ENCODE measurements around the gene TEX19. TPM values are rescaled to one million over a fixed set of nuclear protein-coding genes. Genes with fewer than 3 reads are reported as not detected.

Gene TEX19
- total and polyA plus RNA-seq, 2 of the 8 experiments (the other 6 are each of a cell fraction or from before 2014, with no cell fraction given) = 0.54 to 0.80 TPM

- H3K23ac ChIP-seq (ENCODE audit: insufficient read length) = no peak overlapping the region
- no peak overlapping the region for H2BK120ac ChIP-seq (replicated peaks; ENCODE audit: low read depth, low read length)
- H3K27me3 ChIP-seq (replicated peaks in 1 of 4; ENCODE audit: control insufficient read depth in 3 of 4, extremely low read depth in 1 of 4, insufficient read depth in 3 of 4, low read length in 3 of 4) = no peaks in the 10 kb centered on the region
- CTCF ChIA-PET (ENCODE audit: partially characterized antibody) = interaction anchor here (0.8 kb wide), 1 partner anchor 171 kb away, joined by 3 read pairs; no protein-coding TSS in a partner anchor
- no peak overlapping the region for H2AK5ac ChIP-seq (ENCODE audit: low read depth, low read length)
- POLR2A ChIA-PET (ENCODE audit: partially characterized antibody) = no interaction called here
- H4K8ac ChIP-seq (ENCODE audit: extremely low read depth, insufficient read depth, low read length) = no peak overlapping the region
- H3K4me3 ChIP-seq (ENCODE audit: extremely low read depth in 1 of 4, insufficient read depth in 2 of 4, low read depth in 3 of 4, low read length in 4 of 4) = no peak overlapping the region
- WGBS, 2 experiments (ENCODE audit: extremely low coverage in 1 of 2, insufficient coverage in 1 of 2, insufficient read length in 1 of 2, insufficient replicate concordance in 2 of 2, low coverage in 1 of 2, low lambda C conversion rate in 2 of 2, missing lambda C conversion rate in 1 of 2) = 89% methylated on average over 35 of the region's 38 CpGs; no CpG with 5 or more reads in 1 of the 2 experiments
- H3K9me3 ChIP-seq (ENCODE audit: insufficient read depth in 2 of 2, low read depth in 1 of 2, low read length in 1 of 2) = no peaks in the 10 kb centered on the region
- FAIRE-seq (no peak), DNase-seq (ENCODE audit: low read depth in 1 of 2, low spot score in 2 of 2) (no peak)
- H2AFZ ChIP-seq (ENCODE audit: low read length) = no peak overlapping the region
- no peak overlapping the region for H3K56ac ChIP-seq (replicated peaks; ENCODE audit: insufficient read length, low read depth, low read length)
- H3K23me2 ChIP-seq (ENCODE audit: low read depth, low read length) = no peaks in the 10 kb centered on the region
- no peak overlapping the region for H3K4ac ChIP-seq (replicated peaks; ENCODE audit: insufficient read length, low read depth, low read length)
- no peak overlapping the region for H4K5ac ChIP-seq (ENCODE audit: insufficient read length, low read depth, low read length)
- peaks cover 0 to 1% of the 10 kb centered on the region in 2 experiments for H4K20me1 ChIP-seq (replicated peaks in 1 of 2; ENCODE audit: control insufficient read depth in 1 of 2, insufficient read depth in 2 of 2, low read length in 2 of 2)
- no peak overlapping the region for H2BK15ac ChIP-seq (ENCODE audit: low read length)
- H3K18ac ChIP-seq (ENCODE audit: extremely low read depth, low read length) = no peak overlapping the region
- H3K27ac ChIP-seq (ENCODE audit: low read depth, low read length) = no peak overlapping the region
- H2BK5ac ChIP-seq (ENCODE audit: low read depth, low read length) = no peak overlapping the region
- 0 out of 8 replicates have a peak, but pooled peaks cover 0 to under 1% (median 0%) of the 10 kb centered on the region in 4 experiments for H3K36me3 ChIP-seq (ENCODE audit: control insufficient read depth in 2 of 4, insufficient read depth in 4 of 4, low read length in 3 of 4)
- peaks cover 0 to 9% (median 5%) of the 10 kb centered on the region in 4 experiments; a peak in 5 of 7 replicates for H3K4me1 ChIP-seq (replicated peaks in 1 of 4; ENCODE audit: control insufficient read depth in 3 of 4, insufficient read depth in 4 of 4, low read length in 3 of 4)
- H3K14ac ChIP-seq (ENCODE audit: insufficient read length) = no peak overlapping the region
- no peaks in the 10 kb centered on the region for H3K79me2 ChIP-seq (ENCODE audit: control insufficient read depth in 1 of 2, insufficient read depth in 2 of 2, low read length in 2 of 2)
- no peak overlapping the region for H3K9ac ChIP-seq (replicated peaks in 1 of 4; ENCODE audit: extremely low read depth in 1 of 4, low read depth in 3 of 4, low read length in 3 of 4)
- H3K4me2 ChIP-seq (ENCODE audit: insufficient read depth in 1 of 2, low read depth in 2 of 2, low read length in 2 of 2) = no peak overlapping the region
- H4K91ac ChIP-seq (replicated peaks; ENCODE audit: insufficient read length, low read length) = no peak overlapping the region
- no peak overlapping the region for H2BK12ac ChIP-seq (ENCODE audit: low read depth, low read length)
- H3K79me1 ChIP-seq (ENCODE audit: low read depth, low read length) = no peaks in the 10 kb centered on the region
- no peak overlapping the region for H2BK20ac ChIP-seq (ENCODE audit: low read length)
- TF ChIP-seq POLR2AphosphoS5 (IDR thresholded peaks at IDR 0.05; ENCODE audit: low read depth, low read length) = no peak
- TF ChIP-seq USF2 (IDR thresholded peaks at IDR 0.05; ENCODE audit: low read length) = no peak
- TF ChIP-seq SAP30 (IDR thresholded peaks at IDR 0.05; ENCODE audit: insufficient read depth, insufficient replicate concordance, low read length) = no peak
- TF ChIP-seq KDM1A (IDR thresholded peaks at IDR 0.05; ENCODE audit: borderline replicate concordance, low read length) = no peak
- TF ChIP-seq RBBP5 (IDR thresholded peaks at IDR 0.05; ENCODE audit: borderline replicate concordance, low read depth, low read length) = no peak
- TF ChIP-seq BCL11A (IDR thresholded peaks at IDR 0.05; ENCODE audit: low read depth in 2 of 2, low read length in 2 of 2) = no peak
- TF ChIP-seq MAFK (IDR thresholded peaks at IDR 0.05; ENCODE audit: low read depth, low read length) = no peak
- no peak for TF ChIP-seq SIRT6 (IDR thresholded peaks at IDR 0.05; ENCODE audit: low read length)
- no peak for TF ChIP-seq CTBP2 (IDR thresholded peaks at IDR 0.05; ENCODE audit: borderline replicate concordance, insufficient read depth, insufficient read length, low read length)
- no peak for TF ChIP-seq TAF1 (IDR thresholded peaks at IDR 0.05; ENCODE audit: low read depth, low read length)
- TF ChIP-seq TCF12 (IDR thresholded peaks at IDR 0.05; ENCODE audit: low read depth, low read length) = no peak
- no peak for TF ChIP-seq CHD2 (IDR thresholded peaks at IDR 0.05; ENCODE audit: low read length)
Measured at GRCh38 chr17:82386881-82387704, 28.0 kb downstream of the TEX19 start.
